ENCODE measurements around the gene DNAAF5.

DNA sequence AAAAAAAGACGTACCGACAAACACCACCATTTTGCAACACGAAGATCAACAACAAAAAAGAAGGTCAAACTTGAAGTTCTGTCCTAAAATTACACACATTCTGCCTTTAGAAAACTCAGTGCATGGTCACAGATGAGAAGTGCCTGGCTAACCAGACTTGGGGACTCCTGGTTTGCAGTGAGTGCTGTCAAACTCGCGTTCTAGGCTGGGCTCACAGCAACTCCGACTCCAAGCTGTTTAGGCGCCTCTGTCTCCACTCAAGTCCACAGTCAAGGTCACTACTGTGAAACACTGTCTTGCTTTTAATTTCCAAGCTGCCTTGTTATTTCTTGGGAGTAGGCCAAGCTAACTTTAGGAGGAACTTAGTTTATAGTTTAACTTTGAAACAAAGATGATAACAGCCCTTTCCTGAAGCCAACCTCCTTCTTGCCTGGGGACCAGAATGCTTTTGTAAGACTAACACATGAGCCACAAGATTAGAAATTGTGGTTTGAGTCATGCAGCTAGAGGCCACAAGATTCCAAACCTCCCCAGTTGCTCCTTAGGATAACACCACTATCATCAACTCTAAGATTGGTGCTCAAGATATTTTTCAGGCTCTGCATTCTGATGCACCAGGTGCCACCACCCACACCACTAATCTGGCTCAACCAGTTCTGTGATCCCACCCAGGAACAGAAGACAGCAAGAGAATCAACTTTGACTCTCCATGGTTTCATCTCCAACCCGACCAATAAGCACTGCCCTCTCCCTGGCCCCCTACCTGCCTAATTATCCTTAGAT, 1.1 kb upstream of the DNAAF5 start:
- TF ChIP-seq, protein P1, sequence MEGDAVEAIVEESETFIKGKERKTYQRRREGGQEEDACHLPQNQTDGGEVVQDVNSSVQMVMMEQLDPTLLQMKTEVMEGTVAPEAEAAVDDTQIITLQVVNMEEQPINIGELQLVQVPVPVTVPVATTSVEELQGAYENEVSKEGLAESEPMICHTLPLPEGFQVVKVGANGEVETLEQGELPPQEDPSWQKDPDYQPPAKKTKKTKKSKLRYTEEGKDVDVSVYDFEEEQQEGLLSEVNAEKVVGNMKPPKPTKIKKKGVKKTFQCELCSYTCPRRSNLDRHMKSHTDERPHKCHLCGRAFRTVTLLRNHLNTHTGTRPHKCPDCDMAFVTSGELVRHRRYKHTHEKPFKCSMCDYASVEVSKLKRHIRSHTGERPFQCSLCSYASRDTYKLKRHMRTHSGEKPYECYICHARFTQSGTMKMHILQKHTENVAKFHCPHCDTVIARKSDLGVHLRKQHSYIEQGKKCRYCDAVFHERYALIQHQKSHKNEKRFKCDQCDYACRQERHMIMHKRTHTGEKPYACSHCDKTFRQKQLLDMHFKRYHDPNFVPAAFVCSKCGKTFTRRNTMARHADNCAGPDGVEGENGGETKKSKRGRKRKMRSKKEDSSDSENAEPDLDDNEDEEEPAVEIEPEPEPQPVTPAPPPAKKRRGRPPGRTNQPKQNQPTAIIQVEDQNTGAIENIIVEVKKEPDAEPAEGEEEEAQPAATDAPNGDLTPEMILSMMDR (IDR thresholded peaks at IDR 0.05) = no peak
- TF ChIP-seq POLR2A (IDR thresholded peaks at IDR 0.05) = no peak
